Lung microvascular endothelial cell (primary cell): Measurements from ENCODE around the gene MAB21L1. TPM values are rescaled to one million over a fixed set of nuclear protein-coding genes. Genes with fewer than 3 reads are reported as not detected.

ENCODE experiments used
- DNase-seq, 2 donors: peaks; one replicate each; pipeline versions ENCODE4 v3.0.0 to v3.0.0-alpha.2; 2010; ENCODE audit warnings: low read depth in 2 of 2
- total RNA-seq: library from RNA; depleted of rRNA; stranded (reverse); fragments of >200 nt; gene quantifications from 2 replicates; pipeline ENCODE4 v1.2.1, GENCODE V29; 2014

Gene MAB21L1
- total RNA-seq, 1 donor from 2014 or later: not detected

- no peak for DNase-seq
Measured at GRCh38 chr13:35479706-35480105, 3.2 kb upstream of the MAB21L1 start.

GRCh38 chr13:35479038-35479492 is 2.6 kb upstream of the MAB21L1 start:
- DNase-seq: no peak

DNA sequence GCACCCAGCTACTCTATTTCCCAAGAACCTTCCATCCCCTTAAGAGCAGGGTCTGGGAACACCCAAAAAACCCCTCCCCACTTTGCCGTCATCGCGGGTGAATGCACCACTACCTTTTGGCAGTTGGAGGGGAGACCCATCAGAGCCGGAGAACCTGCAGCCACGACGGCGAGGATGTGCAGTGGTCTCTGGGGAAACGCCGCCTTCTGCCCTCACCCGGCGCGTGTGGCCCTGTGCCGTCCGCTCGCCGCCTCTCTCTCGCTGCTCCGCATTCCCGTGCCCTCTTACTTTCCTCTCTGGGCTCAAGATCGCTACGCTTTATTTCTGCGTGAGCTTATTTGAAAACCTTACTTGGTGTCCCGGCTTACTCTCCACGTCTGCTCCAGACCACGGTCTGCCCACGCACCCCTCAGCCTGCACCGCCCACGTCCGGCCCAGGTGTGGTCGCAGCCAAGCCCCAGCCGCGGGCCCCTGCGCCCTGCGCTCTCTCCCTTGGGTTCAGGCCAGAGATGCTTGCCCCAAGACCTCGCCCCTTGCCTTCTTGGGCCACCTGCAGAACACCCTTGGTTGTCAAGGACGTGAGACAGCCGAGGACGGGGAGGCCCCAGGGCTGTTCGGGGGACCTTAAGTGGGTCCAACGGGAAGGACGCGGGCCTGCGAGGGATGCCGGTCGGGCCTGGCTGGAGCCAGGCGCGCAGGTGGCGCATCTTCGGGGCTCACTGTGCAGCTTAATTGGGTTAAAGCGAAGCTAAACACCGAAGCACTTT is 2.0 kb upstream of the MAB21L1 start:
- no peak for DNase-seq

DNA sequence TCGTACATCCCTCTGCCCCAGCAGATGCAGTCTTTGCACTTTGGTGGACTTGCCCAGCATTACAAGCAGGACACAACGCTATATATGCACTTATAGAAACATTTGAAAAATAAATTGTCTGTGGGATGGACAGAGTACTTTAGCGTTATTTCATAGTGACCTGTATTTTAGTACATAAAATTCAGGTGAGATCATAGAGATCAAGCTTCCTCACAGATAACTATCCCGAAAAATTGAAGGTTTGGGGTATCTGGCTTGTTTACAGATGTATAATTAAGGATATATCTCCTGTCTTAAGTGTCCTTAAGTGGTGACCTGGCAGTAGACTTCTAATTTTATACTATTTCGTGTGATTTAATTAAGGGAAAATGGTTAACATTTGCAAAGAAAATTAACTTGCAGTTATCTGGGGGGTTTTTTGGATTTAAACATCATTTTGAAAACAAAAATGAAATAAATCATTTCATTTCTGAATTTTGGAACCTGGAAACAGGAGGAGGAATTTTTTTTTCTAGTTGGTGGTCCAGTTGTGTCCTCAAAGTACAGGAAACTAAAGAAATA is 977 bp upstream of the MAB21L1 start:
- no peak for DNase-seq

- DNase-seq: peak in 1 of 2 donors; percentile 7
Measured at GRCh38 chr13:35475212-35475959, 1.1 kb downstream of the MAB21L1 start.

GRCh38 chr13:35474496-35475211 is 1.8 kb downstream of the MAB21L1 start:
- no peak for DNase-seq

DNA sequence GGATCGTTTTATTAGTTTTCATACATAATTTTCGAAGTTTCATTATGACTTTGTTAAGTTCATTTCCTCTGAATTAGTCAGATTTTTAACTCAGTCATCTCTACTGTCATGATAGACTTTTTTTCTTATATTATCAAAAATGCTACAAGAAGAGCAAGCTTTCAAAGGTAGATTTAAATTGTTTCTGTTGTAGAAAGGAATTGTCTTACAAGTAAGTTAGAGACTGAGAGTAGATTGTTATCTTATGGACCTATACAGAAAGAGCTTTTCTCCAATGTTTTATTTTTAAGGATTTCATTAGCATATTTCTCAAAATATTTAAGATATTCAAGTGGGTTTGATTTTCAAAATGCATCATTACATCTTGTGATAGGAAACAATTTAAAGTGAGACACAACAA is 2.7 kb downstream of the MAB21L1 start:
- no peak for DNase-seq

DNA sequence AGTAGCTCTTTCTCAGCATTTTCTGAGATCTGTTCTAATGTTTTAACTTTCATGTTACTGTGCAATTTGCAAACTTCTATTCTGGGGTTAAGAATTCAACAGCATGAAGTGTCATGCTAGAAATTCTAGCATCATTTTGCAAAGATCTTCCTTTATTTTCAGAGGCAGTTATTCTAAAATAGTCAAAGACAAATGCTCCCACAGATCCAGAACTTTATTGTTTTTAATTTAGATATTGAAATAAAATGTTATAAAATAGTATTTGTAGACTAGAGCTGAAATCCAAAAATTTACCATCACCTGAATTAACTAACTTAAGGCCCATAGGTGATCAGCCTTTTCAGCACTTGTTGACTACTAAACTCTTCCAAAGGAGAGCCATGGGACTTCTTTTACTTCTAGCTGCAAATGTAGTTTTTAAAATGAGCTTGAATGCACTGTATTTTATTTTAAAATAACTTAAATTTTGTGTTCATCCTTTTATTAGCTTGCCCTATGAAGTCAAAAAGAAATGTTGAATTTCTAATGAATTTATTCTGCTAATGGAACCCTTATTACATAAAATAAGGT is 3.2 kb downstream of the MAB21L1 start:
- DNase-seq: no peak

- no peak for DNase-seq
Measured at GRCh38 chr13:35472323-35472881, 4.1 kb downstream of the MAB21L1 start.

- no peak for DNase-seq
Measured at GRCh38 chr13:35471706-35472322, 4.7 kb downstream of the MAB21L1 start.

DNA sequence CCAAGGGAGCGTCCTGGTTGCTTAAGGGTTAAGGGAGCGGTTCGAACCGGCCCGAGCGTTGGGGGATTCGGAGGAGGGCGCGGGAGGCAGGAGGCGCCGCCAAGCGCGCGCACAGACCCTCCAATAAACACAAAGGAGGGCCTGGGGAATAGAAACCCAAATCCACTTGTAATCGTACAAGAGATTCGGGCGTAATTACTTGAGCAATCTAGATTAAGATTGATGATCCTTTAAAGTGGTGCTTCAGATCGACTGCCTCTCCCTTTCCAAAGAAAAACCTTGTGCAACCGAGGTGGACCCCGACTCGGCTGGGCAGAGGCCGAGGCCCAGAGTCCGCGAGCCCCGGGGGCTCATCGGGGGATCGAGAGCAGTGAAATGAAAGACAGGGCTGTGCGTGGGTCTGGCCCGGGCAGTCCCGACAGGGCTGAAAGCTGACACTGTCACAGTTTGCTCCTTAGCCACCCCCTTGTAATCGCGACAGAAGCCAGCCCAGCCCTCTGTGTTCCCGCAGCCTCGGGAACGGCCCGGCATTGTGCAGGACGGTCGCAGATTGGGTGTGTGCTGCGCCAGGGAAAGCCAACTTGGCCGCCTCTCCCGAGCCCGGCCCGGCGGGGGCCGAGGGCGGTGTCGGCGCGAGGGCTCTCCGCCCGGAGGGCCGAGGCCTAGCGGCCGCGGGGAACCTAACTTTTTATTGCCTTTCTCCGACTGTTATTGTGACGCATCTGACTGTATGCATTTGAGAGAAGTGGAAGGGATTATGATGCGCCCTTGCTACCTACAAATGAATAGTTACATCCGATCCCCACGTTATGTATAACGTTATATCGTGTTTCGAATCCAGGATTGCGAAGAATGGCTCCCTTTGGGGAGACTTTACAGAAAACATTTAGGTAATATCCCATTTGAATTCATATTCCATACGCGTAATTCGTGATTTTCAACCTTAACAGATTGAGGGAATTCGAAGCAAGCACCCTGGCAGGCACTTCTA is 5.5 kb downstream of the MAB21L1 start:
- DNase-seq: peak in 1 of 2 donors; percentile 5

DNA sequence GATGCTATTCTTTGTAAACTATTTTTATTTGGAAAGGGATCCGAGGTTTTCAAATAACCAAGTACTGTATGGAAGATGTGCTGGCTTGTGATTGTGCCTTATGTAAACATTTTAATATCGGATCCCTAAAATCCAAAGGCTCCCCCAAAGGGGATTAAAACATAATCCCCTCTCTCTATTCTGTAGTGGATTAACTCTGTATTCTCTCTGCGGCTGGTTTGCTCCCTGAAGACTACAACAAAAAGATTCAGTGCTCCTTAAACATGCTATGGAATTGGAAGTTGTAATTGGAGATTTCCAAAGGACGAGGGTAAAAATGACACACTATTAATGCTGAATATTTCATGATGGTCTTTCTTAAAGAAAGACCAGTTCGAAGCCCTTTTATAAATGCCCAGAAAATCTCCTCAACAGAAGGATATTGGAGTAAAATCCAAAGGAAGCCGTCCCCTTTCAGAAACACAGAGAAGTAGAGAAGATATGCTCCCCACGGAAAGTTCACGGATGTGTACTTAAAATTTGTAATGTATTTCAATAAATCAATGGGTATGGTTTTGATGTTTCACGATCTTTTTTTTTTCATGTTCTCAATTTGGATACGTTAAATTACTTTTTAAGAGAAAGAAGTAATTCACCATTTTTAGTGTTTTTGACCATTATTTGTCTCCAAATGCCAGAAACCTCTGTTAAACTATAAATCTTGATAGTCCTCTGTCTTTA is 6.5 kb downstream of the MAB21L1 start:
- DNase-seq: no peak

DNA sequence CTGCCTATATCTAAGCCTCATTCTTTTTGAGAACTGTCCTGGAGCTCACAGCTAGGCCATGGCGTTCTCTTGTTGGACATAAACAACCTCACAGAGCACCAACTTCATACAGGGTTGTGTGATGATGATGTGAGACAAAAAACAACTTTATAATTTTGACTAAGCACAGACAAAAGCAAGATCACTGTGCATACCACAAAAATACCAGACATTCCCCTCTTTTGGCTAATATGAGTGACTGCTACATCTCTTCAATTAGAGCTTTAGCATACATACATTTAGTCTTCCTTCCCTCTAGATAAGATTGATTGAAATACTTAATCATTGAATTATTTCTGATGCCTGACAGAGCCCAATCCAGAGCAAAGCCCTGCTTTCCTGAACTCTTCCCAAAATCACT is 8.3 kb downstream of the MAB21L1 start:
- DNase-seq: no peak

DNA sequence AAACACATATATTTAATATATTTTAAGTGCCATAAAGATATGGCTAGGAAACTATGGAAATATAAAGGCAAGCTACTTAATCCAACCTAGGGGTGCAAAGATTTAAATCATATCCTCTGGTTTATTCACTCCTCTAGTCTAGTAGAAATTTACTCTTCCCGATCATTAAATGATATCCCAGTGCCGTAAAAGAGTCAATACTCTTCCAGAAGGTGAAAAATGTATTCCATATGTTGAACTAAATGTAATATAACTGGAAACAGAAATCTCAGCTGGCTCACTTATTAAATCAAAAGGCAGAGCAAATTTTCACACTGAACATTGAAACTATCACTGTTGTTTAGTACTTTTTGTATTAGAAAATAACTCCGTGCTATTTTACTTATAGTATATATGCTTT is 11.1 kb downstream of the MAB21L1 start:
- DNase-seq: no peak

DNA sequence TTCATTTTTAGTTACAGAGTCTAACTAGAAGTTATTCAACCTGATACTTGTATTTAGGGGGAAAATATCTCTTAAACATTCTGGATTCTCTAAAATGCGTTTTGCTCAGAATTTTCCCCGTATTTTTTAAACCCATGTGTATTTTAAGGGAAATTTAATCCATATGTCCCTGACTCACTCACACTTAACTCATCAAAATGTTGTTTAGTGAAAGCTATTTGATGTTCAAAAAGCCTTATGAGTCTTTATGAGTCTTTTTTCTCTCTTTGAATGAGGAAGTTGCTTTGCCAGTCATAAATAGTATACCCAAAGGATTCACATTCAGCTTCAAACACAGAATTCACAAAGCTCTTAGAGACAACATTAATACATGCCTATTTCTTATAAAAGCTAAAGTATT is 16.4 kb downstream of the MAB21L1 start:
- no peak for DNase-seq

DNA sequence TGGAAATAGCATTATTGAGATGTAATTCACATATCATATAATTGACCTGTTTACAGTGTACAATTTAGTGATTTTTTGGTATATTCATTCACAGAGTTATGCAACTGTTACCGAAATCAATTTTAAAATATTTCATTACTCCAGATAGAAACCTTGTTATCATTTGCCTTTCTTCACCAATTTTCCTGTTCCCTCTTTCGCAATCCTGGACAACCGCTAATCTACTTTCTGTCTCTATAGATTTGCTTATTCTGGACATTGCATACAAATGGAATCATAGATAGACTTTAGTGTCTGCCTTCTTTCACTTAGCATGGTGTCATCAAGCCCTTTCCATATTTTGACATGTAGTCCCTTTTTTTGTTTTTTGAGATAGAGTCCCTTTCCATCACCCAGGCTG is 19.2 kb downstream of the MAB21L1 start:
- no peak for DNase-seq

GRCh38 chr13:35455022-35455421 is 21.5 kb downstream of the MAB21L1 start:
- DNase-seq: no peak

DNA sequence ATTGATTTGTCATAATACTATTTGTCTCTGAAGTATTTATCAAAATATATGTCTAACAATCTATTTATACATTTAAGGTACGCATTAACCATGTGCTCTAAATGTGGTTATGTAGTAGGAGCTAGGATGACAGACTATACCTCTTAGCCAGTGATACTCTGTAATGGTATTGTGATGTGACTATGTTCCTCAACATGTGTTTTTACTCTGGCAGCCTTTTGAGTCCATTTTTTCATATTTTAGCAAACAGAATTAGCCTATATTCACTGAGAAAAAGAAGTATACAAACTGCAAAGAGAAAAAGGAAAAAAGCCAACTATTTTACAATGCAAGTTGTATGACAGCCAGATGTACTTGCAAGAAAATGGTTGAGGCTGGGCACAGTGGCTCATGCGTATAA is 26.7 kb downstream of the MAB21L1 start:
- DNase-seq: no peak

DNA sequence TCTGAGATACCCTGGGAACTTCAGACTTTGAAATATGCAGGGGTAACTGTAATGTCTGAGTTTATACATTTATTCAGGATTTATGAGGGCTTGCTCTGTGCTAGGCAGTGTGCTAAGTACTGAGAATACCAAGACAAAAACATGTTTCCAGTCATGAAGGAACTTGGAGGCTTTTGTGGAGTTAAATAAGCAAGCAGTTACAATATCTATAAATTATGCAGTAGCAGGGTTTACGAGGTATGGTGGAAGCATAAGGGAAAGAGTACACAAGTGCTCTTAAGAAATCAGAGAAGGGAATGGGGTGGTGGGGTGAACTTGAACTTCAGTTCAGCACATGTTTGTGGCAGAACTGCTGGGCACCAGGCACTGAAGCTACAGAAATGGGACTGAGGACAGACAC is 28.0 kb downstream of the MAB21L1 start:
- no peak for DNase-seq
